Measurements from ENCODE around the gene PYHIN1.
"Not testable (repeated sequence)": the region's sequence is repeated elsewhere in the genome, so short reads cannot be mapped to it uniquely, and the experiment has no call there.

Gene PYHIN1

DNA sequence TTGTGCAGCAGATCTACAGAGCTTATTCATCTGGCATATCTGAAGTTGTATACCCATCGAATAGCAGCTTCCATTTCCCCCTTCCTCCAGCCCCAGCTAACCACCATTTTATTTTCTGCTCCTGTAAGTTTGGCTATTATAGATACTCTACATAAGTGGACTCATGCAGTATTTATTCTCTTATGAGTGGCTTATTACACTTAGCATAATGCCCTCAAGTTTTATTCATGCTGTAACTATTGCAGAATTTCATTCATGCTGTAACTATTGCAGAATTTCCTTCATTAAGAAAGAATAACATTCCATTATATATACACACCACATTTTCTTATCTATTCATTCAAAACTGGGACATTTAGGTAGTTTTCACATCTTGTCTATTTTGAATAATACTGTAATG, 47.9 kb downstream of the PYHIN1 start:
- no peak for DNase-seq (ENCODE audit: low read depth in 1 of 2, low spot score in 1 of 2)

DNA sequence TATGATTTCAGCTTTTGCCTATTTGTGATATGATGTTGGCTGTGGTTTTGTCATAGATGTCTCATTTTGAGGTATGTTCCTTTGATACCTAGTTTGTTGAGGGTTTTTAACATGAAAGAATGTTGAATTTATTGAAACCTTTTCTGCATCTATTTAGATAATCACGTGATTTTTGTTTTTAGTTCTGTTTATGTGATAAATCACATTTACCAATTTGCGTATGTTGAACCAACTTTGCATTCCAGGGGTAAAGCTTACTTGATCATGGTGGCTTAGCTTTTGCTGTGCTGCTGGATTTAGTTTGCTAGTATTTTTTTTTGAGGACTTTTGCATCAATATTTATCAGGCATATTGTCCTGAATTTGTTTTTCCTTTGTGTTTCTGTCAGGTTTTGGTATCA, 51.9 kb downstream of the PYHIN1 start:
- DNase-seq (ENCODE audit: low read depth in 1 of 2, low spot score in 1 of 2): no peak

- DNase-seq (ENCODE audit: low read depth in 1 of 2, low spot score in 1 of 2): no peak
Measured at GRCh38 chr1:158984386-158984785, 53.0 kb downstream of the PYHIN1 start.

- no peak for DNase-seq (ENCODE audit: low read depth in 1 of 2, low spot score in 1 of 2)
Measured at GRCh38 chr1:158989424-158989823, 58.1 kb downstream of the PYHIN1 start.

- no peak for DNase-seq (ENCODE audit: low read depth in 1 of 2, low spot score in 1 of 2)
Measured at GRCh38 chr1:158992787-158993312, 61.5 kb downstream of the PYHIN1 start.

DNA sequence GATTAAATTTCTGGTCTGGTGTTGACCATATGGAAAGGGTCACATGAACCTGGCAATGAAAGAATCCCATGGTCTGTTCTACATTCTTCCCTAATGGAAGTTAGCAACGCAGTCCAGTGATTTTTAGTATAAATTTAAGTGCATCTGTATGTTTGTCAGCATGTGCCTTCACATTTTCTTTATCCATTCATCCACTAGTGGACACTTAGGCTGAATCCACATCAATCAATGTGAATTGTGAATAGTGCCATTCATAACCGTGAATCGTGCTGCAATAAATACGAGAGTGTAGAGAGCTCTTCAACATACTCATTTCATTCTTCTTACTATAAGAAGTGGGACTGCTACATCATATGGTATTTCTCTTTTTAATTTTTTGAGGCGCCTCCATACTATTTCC, 65.6 kb downstream of the PYHIN1 start:
- no peak for DNase-seq (ENCODE audit: low read depth in 1 of 2, low spot score in 1 of 2)

DNA sequence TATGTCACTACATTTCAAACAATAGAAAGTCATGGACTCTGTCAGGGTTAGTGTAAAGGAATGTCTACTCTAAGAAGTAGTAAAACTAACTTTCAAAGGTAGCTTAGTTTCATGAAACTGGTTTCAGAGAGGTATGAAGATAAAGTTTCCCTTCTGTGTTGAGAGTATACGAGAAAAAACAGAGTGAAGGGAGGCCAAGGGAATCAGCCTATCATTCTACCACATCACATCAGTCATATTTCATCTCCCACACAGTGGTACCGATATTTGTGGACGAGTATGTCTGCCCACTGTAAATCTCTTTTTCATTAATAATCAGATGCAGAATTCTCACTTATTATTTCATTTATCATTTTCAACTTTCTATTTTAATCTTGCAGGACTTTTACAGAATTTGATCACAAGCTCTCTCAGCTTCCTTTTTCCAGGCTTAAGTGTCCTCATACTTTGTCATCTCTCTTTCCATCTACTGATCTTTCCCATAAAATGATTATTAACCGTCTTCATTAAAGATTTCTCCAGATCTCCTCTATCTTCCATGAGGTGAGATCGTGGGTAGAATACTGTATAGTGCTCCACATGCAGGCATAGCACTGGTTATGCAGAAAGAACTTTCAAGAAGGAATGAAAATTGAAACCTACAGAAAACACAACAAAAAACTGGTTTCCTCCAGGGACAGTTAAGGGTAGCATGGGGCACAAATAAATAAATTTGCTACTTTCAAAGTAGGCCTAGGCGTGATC, 66.9 kb downstream of the PYHIN1 start:
- DNase-seq (ENCODE audit: low read depth in 1 of 2, low spot score in 1 of 2): no peak

DNA sequence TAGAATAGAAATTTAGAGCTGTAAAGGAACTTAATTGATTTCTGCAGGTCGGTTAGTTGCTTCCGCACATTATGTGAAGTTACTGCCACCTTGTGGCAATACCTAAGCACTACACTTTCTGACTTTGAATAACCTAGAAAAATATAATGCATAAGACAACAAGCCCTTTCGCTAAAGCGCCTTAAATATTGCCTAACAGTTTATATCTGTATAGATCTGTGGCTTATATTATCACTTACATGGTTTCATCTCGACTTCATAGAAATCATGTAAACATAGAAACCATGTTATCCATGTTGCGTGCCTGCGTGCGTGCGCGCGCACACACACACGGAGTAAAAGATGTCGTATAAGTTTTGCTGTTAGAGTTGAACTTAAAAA, 67.4 kb downstream of the PYHIN1 start:
- no peak for DNase-seq (ENCODE audit: low read depth in 1 of 2, low spot score in 1 of 2)

GRCh38 chr1:158999316-159000069, 68.1 kb downstream of the PYHIN1 start:
- DNase-seq (ENCODE audit: low read depth in 1 of 2, low spot score in 1 of 2): no peak

DNA sequence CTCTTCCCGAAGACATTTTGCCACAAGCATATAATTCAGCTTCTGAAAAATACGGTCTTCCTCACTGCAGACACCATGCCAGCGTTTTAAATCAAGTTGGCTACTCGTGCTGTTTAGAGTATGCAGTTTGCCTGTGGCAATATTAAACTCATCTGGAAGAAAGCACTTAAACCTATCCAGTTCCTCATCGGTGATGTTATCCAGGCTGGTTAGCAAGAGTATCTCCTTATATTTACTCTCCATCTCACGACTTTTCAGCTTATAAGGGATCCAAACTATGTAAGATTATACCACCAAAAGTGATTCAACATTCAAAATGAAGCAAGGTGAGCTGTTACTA, 68.7 kb downstream of the PYHIN1 start:
- DNase-seq (ENCODE audit: low read depth in 1 of 2, low spot score in 1 of 2): no peak

GRCh38 chr1:159000625-159001024, 69.3 kb downstream of the PYHIN1 start:
- DNase-seq (ENCODE audit: low read depth in 1 of 2, low spot score in 1 of 2): no peak

GRCh38 chr1:159005161-159005560, 73.8 kb downstream of the PYHIN1 start:
- DNase-seq (ENCODE audit: low read depth in 1 of 2, low spot score in 1 of 2): no peak

DNA sequence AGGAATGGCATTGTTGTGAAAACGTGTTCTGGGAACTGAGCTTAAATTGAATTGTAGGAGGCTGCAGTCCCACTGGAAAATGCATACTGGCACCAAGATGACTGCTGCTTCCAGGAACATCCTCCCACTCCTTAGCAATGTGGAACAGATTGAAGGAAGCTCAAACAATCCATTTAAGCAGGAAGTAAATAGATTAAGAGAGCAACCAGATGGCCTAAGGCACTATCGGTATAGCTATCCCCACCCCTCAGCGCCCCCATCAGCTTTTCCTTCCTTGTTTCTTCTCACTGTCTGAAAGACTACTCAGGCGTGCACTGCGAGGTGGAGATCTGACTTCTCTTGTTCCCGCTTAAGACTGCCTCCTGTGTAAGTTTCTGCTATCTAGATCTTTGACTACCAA, 74.3 kb downstream of the PYHIN1 start:
- DNase-seq (ENCODE audit: low read depth in 1 of 2, low spot score in 1 of 2): no peak

DNA sequence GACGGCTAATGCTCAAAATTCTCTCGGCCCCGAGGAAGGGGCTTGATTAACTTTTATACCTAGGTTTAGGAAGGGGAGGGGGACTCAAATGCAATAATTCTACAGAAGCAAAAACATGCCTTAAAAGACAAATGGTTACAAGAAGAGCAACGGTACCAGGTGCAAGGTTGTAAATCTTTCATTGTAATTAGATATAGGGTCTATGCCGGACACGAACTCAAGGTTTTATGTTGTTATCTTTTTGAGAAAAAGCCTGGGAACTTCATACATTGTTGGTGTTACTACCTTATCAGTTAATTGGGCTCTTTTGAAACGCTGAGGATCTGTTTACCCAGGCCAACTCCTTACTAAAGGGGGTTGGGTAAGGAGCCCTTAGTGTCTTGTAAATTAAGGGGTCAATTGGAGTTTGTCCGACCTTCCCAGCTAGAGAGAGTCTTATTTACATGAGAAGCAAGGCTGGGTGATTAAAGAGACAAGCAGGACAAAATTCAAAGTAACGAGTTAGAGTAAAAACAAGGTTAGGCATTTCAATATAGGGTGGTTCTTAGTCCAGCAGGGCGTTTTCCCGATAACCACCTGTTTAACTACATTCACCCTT, 75.0 kb downstream of the PYHIN1 start:
- DNase-seq (ENCODE audit: low read depth in 1 of 2, low spot score in 1 of 2): not testable (repeated sequence)

- DNase-seq (ENCODE audit: low read depth in 1 of 2, low spot score in 1 of 2): no peak
Measured at GRCh38 chr1:159007726-159008125, 76.4 kb downstream of the PYHIN1 start.

GRCh38 chr1:159008744-159009188, 77.4 kb downstream of the PYHIN1 start:
- DNase-seq (ENCODE audit: low read depth in 1 of 2, low spot score in 1 of 2): peak in 1 of 2 donors; percentile 40

DNA sequence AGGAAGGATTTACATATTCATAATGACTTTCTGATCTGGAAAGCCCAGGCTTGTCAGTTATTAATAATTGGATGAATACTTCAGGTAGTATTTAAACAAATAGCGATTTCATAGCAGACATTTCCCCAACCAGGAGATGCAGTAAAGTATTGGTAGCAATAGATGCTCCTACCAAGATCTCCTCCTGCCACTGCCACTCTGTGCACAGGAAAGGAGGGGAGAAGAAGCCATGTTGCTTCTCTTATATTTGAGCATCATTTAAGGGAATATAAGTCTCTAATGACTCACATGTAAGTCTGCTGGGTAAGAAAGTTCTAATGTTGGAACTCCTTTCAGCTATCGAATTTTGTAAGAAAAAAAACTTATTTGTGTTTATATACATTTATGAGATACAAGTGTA, 77.9 kb downstream of the PYHIN1 start:
- DNase-seq (ENCODE audit: low read depth in 1 of 2, low spot score in 1 of 2): no peak

- DNase-seq (ENCODE audit: low read depth in 1 of 2, low spot score in 1 of 2): peak; percentile 13 to 14
Measured at GRCh38 chr1:159009704-159010361, 78.5 kb downstream of the PYHIN1 start, which contains the start of gene IFI16. TSS of gene IFI16 (plus strand) at chr1:159009907. CDS start at chr1:159014681, 4,774 bp downstream.

- no peak for DNase-seq (ENCODE audit: low read depth in 1 of 2, low spot score in 1 of 2)
Measured at GRCh38 chr1:159010391-159010790, 79.0 kb downstream of the PYHIN1 start.

GRCh38 chr1:159011001-159011400, 79.6 kb downstream of the PYHIN1 start:
- DNase-seq (ENCODE audit: low read depth in 1 of 2, low spot score in 1 of 2): not testable (repeated sequence)

GRCh38 chr1:159011751-159012150, 80.4 kb downstream of the PYHIN1 start:
- no peak for DNase-seq (ENCODE audit: low read depth in 1 of 2, low spot score in 1 of 2)

All from stimulated activated CD4-positive, alpha-beta T cell treated with anti-CD3 and anti-CD28 coated beads, Interleukin-15, amount 100 ng/mL, for 1 hour (primary cell).